Mesothelial cell of epicardium (in vitro differentiated cells): ENCODE results near the gene CTXN1. TPM values are rescaled to one million over a fixed set of nuclear protein-coding genes. Genes with fewer than 3 reads are reported as not detected.
"Not testable (repeated sequence)": the region's sequence is repeated elsewhere in the genome, so short reads cannot be mapped to it uniquely, and the experiment has no call there.

Experiments used
- DNase-seq, 2 experiments: peaks; one replicate each; pipeline ENCODE4 v3.0.0; 2021; ENCODE audit warnings: low spot score in 2 of 2; ENCODE audit not compliant: unreplicated experiment in 2 of 2
- H3K27ac Mint-ChIP-seq: 2 replicates; pipeline ENCODE4 v1.8.0; 2021; ENCODE audit warnings: mixed read lengths
- H3K27me3 Mint-ChIP-seq: 2 replicates; pipeline ENCODE4 v1.8.0; 2021; ENCODE audit warnings: low read depth, mixed read lengths
- H3K36me3 Mint-ChIP-seq: 2 replicates; pipeline ENCODE4 v1.8.0; 2021; ENCODE audit warnings: mixed read lengths
- H3K4me1 Mint-ChIP-seq: 2 replicates; pipeline ENCODE4 v1.8.0; 2021; ENCODE audit warnings: mixed read lengths
- H3K4me3 Mint-ChIP-seq: 2 replicates; pipeline ENCODE4 v1.8.0; 2021; ENCODE audit warnings: mild to moderate bottlenecking, moderate library complexity, mixed read lengths
- H3K9me3 Mint-ChIP-seq: 2 replicates; pipeline ENCODE4 v1.8.0; 2021; ENCODE audit warnings: mixed read lengths
- total RNA-seq: library from RNA; stranded (reverse); gene quantifications from 3 replicates; pipeline ENCODE4 v1.2.1, GENCODE V29; 2021
- TF ChIP-seq, protein P1 (sequence below): fragments of 200-600 bp; sonication (generic); IDR thresholded peaks from one replicate; pipeline ENCODE4 v1.5.0; 2021; ENCODE audit warnings: antibody characterized with exemption; ENCODE audit not compliant: unreplicated experiment

The CTXN1 gene
- total RNA-seq, 1 donor from 2014 or later: 53.6 TPM

DNA sequence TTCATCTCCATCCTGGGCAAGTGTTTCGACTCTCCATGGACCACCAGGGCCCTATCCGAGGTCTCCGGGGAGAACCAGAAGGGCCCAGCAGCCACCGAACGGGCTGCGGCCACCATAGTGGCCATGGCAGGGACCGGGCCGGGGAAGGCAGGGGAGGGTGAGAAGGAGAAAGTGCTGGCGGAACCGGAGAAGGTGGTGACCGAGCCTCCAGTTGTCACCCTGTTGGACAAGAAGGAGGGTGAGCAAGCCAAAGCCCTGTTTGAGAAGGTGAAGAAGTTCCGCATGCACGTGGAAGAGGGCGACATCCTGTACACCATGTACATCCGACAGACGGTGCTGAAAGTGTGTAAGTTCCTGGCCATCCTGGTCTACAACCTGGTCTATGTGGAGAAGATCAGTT, 27.0 kb downstream of the CTXN1 start:
- no peaks in the 10 kb centered on the region for H3K9me3 Mint-ChIP-seq
- H3K27ac Mint-ChIP-seq: no peak overlapping the region
- peaks cover 10% of the 10 kb centered on the region for H3K4me1 Mint-ChIP-seq
- peaks cover 2% of the 10 kb centered on the region for H3K27me3 Mint-ChIP-seq
- no peak overlapping the region for H3K4me3 Mint-ChIP-seq
- DNase-seq: no peak
- peaks cover 3% of the 10 kb centered on the region for H3K36me3 Mint-ChIP-seq
- TF ChIP-seq, protein P1, sequence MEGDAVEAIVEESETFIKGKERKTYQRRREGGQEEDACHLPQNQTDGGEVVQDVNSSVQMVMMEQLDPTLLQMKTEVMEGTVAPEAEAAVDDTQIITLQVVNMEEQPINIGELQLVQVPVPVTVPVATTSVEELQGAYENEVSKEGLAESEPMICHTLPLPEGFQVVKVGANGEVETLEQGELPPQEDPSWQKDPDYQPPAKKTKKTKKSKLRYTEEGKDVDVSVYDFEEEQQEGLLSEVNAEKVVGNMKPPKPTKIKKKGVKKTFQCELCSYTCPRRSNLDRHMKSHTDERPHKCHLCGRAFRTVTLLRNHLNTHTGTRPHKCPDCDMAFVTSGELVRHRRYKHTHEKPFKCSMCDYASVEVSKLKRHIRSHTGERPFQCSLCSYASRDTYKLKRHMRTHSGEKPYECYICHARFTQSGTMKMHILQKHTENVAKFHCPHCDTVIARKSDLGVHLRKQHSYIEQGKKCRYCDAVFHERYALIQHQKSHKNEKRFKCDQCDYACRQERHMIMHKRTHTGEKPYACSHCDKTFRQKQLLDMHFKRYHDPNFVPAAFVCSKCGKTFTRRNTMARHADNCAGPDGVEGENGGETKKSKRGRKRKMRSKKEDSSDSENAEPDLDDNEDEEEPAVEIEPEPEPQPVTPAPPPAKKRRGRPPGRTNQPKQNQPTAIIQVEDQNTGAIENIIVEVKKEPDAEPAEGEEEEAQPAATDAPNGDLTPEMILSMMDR: no peak

DNA sequence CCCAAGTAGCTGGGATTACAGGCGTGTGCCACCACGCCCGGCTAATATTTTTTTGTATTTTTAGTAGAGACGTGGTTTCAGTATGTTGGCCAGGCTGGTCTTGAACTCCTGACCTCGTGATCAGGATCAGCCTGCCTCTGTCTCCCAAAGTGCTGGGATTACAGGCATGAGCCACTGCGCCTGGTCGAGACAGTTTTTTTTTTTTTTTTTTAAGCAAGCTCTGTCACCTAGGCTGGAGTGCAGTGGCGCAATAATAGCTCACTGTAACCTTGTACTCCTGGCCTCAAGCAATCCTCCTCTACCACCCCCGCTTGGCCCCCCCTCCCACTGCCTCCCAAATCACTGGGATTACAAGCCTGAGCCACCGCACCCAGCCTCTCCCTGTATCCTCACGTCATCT, 28.6 kb downstream of the CTXN1 start:
- TF ChIP-seq, protein P1: no peak
- no peak for DNase-seq
- peaks cover 3% of the 10 kb centered on the region for H3K36me3 Mint-ChIP-seq
- H3K4me1 Mint-ChIP-seq: peaks cover 5% of the 10 kb centered on the region
- H3K27me3 Mint-ChIP-seq: no peaks in the 10 kb centered on the region
- H3K4me3 Mint-ChIP-seq: no peak overlapping the region
- no peak overlapping the region for H3K27ac Mint-ChIP-seq
- H3K9me3 Mint-ChIP-seq: no peaks in the 10 kb centered on the region

- Mint-ChIP-seq H3K4me1 (peaks cover 3% of the 10 kb centered on the region), H3K27me3 (no peaks in the 10 kb centered on the region), H3K27ac (no peak overlapping the region), H3K36me3 (peaks cover 3% of the 10 kb centered on the region), H3K4me3 (no peak overlapping the region), H3K9me3 (no peaks in the 10 kb centered on the region)
- TF ChIP-seq, protein P1: no peak
- no peak for DNase-seq
Observed at GRCh38 chr19:7895565-7895964, 30.4 kb downstream of the CTXN1 start.

DNA sequence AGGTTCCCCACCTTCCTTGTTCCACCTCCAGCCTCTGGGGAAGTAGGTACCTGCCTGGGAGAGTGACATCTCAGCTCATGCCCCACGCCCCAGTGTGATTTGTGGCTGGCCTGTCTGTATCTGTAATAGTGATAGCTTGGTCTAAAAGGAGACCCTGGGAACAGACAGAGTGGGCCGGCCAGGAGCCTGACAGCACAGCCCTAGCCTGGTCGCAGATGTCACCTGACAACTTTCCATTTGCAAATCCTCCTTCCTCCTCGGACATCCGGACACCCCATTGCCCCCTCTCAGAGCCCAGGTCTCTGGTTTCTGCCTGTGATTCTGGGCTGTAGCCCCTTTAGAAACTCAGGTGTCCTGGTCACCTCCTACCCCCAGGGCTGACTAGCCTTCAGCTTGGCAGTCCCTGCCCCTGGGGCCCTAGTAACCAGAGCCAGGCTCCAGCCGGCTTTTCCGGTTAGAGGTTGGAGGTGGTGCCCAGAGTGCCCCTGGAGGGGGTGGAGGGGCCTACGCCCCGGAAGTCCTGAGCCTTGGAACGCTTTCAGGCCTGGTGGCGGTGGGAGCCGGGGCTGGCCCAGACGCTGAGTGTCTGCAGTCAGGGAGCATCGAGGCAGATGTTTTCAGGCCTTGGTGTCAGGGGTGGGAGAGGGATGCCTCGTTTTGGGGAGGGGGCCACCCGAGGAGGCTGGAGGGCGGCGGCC, 31.2 kb downstream of the CTXN1 start:
- Mint-ChIP-seq H3K36me3 (peaks cover 3% of the 10 kb centered on the region), H3K9me3 (no peaks in the 10 kb centered on the region), H3K27me3 (no peaks in the 10 kb centered on the region), H3K4me1 (peaks cover 3% of the 10 kb centered on the region), H3K4me3 (no peak overlapping the region), H3K27ac (no peak overlapping the region)
- TF ChIP-seq, protein P1: no peak
- no peak for DNase-seq

- not testable (repeated sequence) for H3K27me3 Mint-ChIP-seq, H3K4me1 Mint-ChIP-seq, H3K9me3 Mint-ChIP-seq, H3K27ac Mint-ChIP-seq, H3K4me3 Mint-ChIP-seq, DNase-seq, H3K36me3 Mint-ChIP-seq
Observed at GRCh38 chr19:7893362-7894101, 32.4 kb downstream of the CTXN1 start.

- no peaks in the 10 kb centered on the region for H3K9me3 Mint-ChIP-seq
- no peak overlapping the region for H3K27ac Mint-ChIP-seq
- H3K36me3 Mint-ChIP-seq: no peaks in the 10 kb centered on the region
- peaks cover 3% of the 10 kb centered on the region for H3K4me1 Mint-ChIP-seq
- H3K4me3 Mint-ChIP-seq: peak overlapping the region; percentile 54
- no peak for DNase-seq
- TF ChIP-seq, protein P1: no peak
- peaks cover 5% of the 10 kb centered on the region for H3K27me3 Mint-ChIP-seq
Observed at GRCh38 chr19:7888826-7889217, 37.1 kb downstream of the CTXN1 start.
